Activated B cell treated with CpG ODN at 0.5 μM for 24 hours (primary cell): ENCODE results near the gene DLGAP1. TPM values are rescaled to one million over a fixed set of nuclear protein-coding genes. Genes with fewer than 3 reads are reported as not detected.

Experiments used
- ATAC-seq: fragments of 200-7000 bp; cut with Tn5 transposase; one replicate; pipeline ENCODE4 v1.10.0; 2021; ENCODE audit warnings: low read depth, mild to moderate bottlenecking, moderate library complexity
- CTCF ChIA-PET: fragments of 350-600 bp; sonication (Branson Sonifier 250); formaldehyde crosslinking; loops from one replicate; lab custom pipeline; 2021; ENCODE audit warnings: antibody characterized with exemption; lab: Charles Lee
- POLR2A ChIA-PET: fragments of 350-600 bp; sonication (Branson Sonifier 250); formaldehyde crosslinking; loops from one replicate; lab custom pipeline; 2021; ENCODE audit warnings: antibody characterized with exemption; lab: Charles Lee
- DNase-seq: peaks from one replicate; pipeline ENCODE4 v3.0.0; 2022
- H3K27ac Mint-ChIP-seq: one replicate; pipeline ENCODE4 v1.8.0; 2020; ENCODE audit warnings: mixed read lengths
- H3K27me3 Mint-ChIP-seq: one replicate; pipeline ENCODE4 v1.8.0; 2021; ENCODE audit warnings: mixed read lengths
- H3K36me3 Mint-ChIP-seq: one replicate; pipeline ENCODE4 v1.8.0; 2021; ENCODE audit warnings: low read depth, mixed read lengths
- H3K4me1 Mint-ChIP-seq: one replicate; pipeline ENCODE4 v1.8.0; 2021; ENCODE audit warnings: mixed read lengths
- H3K4me3 Mint-ChIP-seq: one replicate; pipeline ENCODE4 v1.8.0; 2020; ENCODE audit warnings: mild to moderate bottlenecking, mixed read lengths
- H3K9me3 Mint-ChIP-seq: one replicate; pipeline ENCODE4 v1.8.0; 2020; ENCODE audit warnings: mixed read lengths
- intact Hi-C: fragments of 100-400 bp; cut with micrococcal nuclease; formaldehyde crosslinking; loops from one replicate; pipeline ENCODE4 v1.15.1; 2024
- total RNA-seq: library from RNA; stranded (reverse); gene quantifications from 2 replicates; pipeline ENCODE4 v1.2.3, GENCODE V29; 2022
- TF ChIP-seq, protein P1 (sequence below): fragments of 200-600 bp; IDR thresholded peaks from one replicate; pipeline ENCODE4 v1.8.0; 2022; ENCODE audit warnings: antibody characterized with exemption, mild to moderate bottlenecking

The DLGAP1 gene
- total RNA-seq, 1 donor from 2014 or later, result 0.18 TPM

DNA sequence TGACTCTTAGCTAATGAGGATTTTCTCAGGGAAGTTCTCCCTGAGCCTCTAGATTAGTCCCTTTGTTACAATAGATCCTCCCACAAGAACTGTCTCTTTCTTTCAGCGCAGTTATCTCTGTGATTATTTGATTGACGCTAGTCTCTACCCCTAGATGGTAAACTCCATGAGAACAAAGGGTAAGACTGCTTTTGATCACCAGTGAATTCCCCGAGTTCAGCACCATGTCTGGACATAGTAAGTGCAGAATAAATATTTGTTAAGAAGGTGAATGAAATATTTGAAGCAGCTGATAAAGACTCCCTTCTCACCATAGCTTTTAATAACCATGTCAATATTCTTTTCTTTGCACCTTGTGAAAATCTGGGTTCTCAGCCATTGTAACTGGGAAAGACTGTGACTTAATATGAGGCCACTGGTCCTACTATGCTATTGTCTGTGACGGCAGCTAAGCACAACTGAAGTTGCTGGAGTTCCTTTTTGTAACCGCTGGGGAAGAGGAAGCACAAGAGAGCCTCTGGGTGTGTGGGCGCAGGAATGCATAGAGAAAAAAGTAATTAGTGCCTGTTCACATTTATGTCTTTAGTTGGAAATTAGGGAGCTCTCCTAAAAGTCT, 790.4 kb downstream of the DLGAP1 start:
- H3K4me1 Mint-ChIP-seq, result peaks cover 31% of the 10 kb centered on the region
- CTCF ChIA-PET, result interaction anchor here (0.9 to 8.7 kb wide), 22 partner anchors 11 to 727 kb away, joined by 3 to 239 read pairs (median 10); partner anchors contain the start of gene MYL12A
- no peak overlapping the region for H3K27ac Mint-ChIP-seq
- intact Hi-C loops, result no loop called here
- no peaks in the 10 kb centered on the region for H3K36me3 Mint-ChIP-seq
- no peaks in the 10 kb centered on the region for H3K9me3 Mint-ChIP-seq
- H3K4me3 Mint-ChIP-seq, result no peak overlapping the region
- ATAC-seq (no peak), DNase-seq (no peak)
- POLR2A ChIA-PET, result interaction anchor here (0.6 to 5.1 kb wide), 13 partner anchors 57 to 419 kb away, joined by 3 to 52 read pairs (median 8); partner anchors contain the start of genes MYL12B and TGIF1
- H3K27me3 Mint-ChIP-seq, result no peaks in the 10 kb centered on the region
- TF ChIP-seq, protein P1, sequence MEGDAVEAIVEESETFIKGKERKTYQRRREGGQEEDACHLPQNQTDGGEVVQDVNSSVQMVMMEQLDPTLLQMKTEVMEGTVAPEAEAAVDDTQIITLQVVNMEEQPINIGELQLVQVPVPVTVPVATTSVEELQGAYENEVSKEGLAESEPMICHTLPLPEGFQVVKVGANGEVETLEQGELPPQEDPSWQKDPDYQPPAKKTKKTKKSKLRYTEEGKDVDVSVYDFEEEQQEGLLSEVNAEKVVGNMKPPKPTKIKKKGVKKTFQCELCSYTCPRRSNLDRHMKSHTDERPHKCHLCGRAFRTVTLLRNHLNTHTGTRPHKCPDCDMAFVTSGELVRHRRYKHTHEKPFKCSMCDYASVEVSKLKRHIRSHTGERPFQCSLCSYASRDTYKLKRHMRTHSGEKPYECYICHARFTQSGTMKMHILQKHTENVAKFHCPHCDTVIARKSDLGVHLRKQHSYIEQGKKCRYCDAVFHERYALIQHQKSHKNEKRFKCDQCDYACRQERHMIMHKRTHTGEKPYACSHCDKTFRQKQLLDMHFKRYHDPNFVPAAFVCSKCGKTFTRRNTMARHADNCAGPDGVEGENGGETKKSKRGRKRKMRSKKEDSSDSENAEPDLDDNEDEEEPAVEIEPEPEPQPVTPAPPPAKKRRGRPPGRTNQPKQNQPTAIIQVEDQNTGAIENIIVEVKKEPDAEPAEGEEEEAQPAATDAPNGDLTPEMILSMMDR, result no peak

DNA sequence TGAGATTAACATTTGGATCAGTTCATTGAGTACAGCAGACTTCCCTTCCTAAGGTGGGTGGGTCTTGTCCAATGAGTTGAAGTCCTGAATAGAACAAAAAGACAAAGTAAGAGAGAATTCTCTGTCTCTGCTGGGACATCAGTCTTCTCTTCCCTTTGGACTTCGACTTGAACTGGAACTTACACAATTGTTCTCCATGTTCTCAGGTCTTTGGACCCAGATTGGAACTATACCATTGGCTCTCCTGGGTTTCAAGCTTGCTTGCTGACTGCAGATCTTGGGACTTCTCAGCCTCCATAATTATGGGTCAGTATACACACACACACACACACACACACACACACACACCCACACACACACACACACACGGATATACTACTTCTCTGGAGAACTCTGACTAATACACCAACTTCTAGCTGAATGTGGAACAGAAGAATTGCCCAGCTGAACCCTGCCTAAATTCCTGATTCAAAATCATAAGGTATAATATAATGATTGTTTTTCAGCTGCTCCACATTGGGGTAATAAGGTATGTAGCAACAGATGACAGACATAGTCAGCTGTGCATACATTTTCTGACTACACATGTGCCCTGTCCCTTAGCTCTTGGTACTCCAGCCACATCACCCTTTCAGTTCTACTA, 791.1 kb downstream of the DLGAP1 start:
- ChIA-PET POLR2A (interaction anchor here (1.8 to 5.1 kb wide), 5 partner anchors 61 to 385 kb away, joined by 8 to 52 read pairs (median 15); partner anchors contain the start of gene TGIF1), CTCF (interaction anchor here (0.9 to 8.7 kb wide), 16 partner anchors 19 to 726 kb away, joined by 3 to 239 read pairs (median 18); partner anchors contain the start of gene MYL12A)
- Mint-ChIP-seq H3K27ac (no peak overlapping the region), H3K4me1 (peaks cover 32% of the 10 kb centered on the region), H3K27me3 (no peaks in the 10 kb centered on the region), H3K9me3 (no peaks in the 10 kb centered on the region), H3K4me3 (no peak overlapping the region), H3K36me3 (no peaks in the 10 kb centered on the region)
- ATAC-seq (no peak), DNase-seq (no peak)
- intact Hi-C loops, result no loop called here
- TF ChIP-seq, protein P1, result no peak

DNA sequence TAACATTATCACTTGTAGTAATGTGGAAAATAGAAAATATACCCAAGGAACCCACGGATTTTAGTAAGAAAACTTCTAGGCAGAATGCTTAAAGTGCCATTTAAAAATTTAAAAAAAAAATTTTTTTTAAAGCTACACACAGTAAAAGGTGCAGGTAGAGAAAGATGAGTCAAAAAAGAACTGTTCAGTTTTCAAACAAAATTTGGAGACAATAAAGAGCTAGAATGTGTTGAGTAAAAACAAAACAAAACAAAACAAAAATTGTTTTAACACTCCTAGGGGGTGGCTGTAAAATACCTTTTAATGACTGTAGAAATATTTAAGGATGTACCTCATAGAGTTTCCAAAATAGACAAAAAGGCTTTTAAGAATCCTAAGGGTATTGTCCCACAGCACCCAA, 793.1 kb downstream of the DLGAP1 start:
- Mint-ChIP-seq H3K4me1 (peaks cover 32% of the 10 kb centered on the region), H3K27me3 (no peaks in the 10 kb centered on the region), H3K36me3 (no peaks in the 10 kb centered on the region), H3K4me3 (no peak overlapping the region), H3K27ac (no peak overlapping the region), H3K9me3 (no peaks in the 10 kb centered on the region)
- intact Hi-C loops, result no loop called here
- ATAC-seq (no peak), DNase-seq (no peak)
- CTCF ChIA-PET, result interaction anchor here (2.5 to 8.7 kb wide), 2 partner anchors 67 to 382 kb away, joined by 16 to 239 read pairs; no protein-coding TSS in a partner anchor
- POLR2A ChIA-PET, result interaction anchor here (0.7 to 5.1 kb wide), 6 partner anchors 58 to 380 kb away, joined by 3 to 26 read pairs (median 8); partner anchors contain the start of gene TGIF1
- TF ChIP-seq, protein P1, result no peak

DNA sequence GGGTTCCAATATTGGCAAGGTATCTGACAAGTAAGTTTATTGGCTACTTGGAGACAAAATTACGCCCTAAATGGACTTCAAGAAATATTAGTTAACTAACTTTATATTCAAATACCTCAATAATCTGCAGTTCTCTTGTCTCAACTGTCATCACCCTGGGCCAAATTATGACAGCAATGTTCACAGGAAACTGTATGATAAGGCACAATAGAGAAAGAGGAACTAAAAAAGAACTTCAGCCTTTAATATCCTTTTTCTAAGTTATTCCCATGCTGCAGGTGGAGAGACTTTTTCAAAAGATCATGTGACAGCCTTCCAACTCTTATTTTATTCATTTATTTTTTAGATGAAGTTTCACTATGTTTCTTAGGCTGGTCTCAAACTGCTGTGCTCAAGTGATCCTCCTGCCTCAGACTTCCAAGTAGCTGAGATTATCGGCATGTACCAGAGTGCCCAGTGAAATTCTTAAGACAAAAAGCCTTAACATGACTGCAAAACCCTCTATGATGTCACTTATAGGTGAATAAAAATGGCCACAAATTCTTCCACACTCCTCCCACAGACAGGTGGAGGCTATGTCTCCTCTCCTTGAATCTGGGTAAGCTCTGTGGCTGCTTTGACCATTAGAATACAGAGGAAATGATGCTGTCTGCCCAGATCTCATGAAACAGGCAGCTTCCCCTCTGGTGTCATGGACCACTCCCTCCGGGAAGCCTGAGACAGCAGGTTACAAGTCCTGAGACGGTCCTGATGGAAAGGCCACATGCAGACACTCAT, 794.2 kb downstream of the DLGAP1 start:
- H3K9me3 Mint-ChIP-seq, result no peaks in the 10 kb centered on the region
- peaks cover 28% of the 10 kb centered on the region for H3K4me1 Mint-ChIP-seq
- ChIA-PET CTCF (interaction anchor here (2.5 to 8.7 kb wide), 2 partner anchors 66 to 381 kb away, joined by 16 to 239 read pairs; no protein-coding TSS in a partner anchor), POLR2A (interaction anchor here (0.9 to 2.0 kb wide), 8 partner anchors 57 to 413 kb away, joined by 3 to 11 read pairs (median 4); partner anchors contain the start of gene MYL12A)
- TF ChIP-seq, protein P1, result no peak
- H3K27ac Mint-ChIP-seq, result peak overlapping the region; percentile 69
- no peak for DNase-seq
- intact Hi-C loops, result no loop called here
- no peaks in the 10 kb centered on the region for H3K36me3 Mint-ChIP-seq
- peak overlapping the region; percentile 56 for H3K4me3 Mint-ChIP-seq
- H3K27me3 Mint-ChIP-seq, result no peaks in the 10 kb centered on the region
- peak; percentile 71 for ATAC-seq
